NCI-H2081 treated with DMSO at 0.1 percent for 48 hours (cell line): ENCODE results near the gene SPON2.

ENCODE experiments used
- DNase-seq: peaks from one replicate; lab custom pipeline; 2025; lab: John Stamatoyannopoulos, UW

Gene SPON2

GRCh38 chr4:1195109-1195671 lies 22.8 kb upstream of the SPON2 start:
- DNase-seq: no peak

GRCh38 chr4:1194010-1194900 lies 21.9 kb upstream of the SPON2 start:
- DNase-seq: no peak

GRCh38 chr4:1193206-1194009 lies 21.0 kb upstream of the SPON2 start:
- DNase-seq: no peak

GRCh38 chr4:1192493-1193205 lies 20.3 kb upstream of the SPON2 start:
- no peak for DNase-seq

- no peak for DNase-seq
These were observed 19.7 kb upstream of the SPON2 start for GRCh38 chr4:1192091-1192492.

- no peak for DNase-seq
These were observed 19.2 kb upstream of the SPON2 start for GRCh38 chr4:1191621-1192020.

- no peak for DNase-seq
These were observed 14.8 kb upstream of the SPON2 start for GRCh38 chr4:1187182-1187581.

DNA sequence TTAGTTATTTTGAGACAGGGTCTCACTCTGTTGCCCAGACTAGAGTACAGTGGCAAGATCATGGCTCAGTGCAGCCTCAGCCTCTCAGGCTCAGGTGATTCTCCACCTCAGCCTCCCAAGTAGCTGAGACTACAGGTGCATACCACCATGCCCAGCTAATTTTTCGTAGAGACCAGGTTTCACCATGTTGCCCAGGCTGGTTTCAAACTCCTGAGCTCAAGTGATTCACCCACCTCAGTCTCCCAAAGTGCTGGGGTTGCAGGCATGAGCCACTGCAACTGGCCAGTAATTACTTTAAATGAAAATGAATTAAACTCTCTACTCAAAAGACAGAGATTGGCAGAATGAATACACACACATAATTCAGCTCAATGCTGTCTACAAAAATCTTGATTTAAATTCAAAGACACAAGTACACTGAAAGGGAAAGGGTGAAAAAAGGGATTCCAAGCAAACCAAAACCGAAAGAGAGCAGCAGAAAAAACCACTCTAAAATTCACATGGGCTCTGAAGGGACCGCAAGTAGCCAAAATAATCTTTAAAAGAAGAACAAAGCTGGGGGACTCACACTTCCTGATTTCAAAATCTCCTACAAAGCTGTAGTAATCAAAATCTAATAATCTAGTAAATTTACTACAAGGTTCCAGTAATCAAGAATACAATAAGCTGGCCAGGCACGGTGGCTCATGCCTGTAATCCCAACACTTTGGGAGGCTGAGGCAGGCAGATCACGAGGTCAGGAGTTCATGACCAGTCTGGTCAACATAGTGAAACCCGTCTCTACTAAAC lies 11.8 kb upstream of the SPON2 start:
- DNase-seq: no peak

GRCh38 chr4:1182313-1182712 lies 9.9 kb upstream of the SPON2 start:
- no peak for DNase-seq

- DNase-seq: no peak
These were observed 8.3 kb upstream of the SPON2 start for GRCh38 chr4:1180663-1181062.

DNA sequence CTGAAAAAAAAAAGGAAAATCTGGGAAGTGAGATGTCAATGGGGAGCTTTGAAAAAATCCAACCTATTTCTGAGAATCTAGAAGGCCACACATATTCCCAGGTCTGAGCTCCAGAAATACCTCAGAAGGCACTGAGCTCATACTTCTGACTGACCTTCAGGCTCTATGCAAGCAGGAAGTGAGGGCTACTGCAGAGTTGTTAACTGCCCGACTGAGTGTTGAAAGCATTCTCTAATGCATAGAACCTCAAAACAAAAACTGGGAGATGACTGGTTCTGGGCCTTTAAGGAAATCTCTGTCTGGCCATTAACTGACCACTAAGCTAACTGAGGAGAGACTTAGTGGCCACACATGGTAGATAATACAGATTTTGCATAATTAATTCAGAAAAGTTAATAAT lies 7.6 kb upstream of the SPON2 start:
- no peak for DNase-seq

- DNase-seq: no peak
These were observed 6.7 kb upstream of the SPON2 start for GRCh38 chr4:1179089-1179441.

GRCh38 chr4:1178300-1179088 lies 6.1 kb upstream of the SPON2 start:
- DNase-seq: no peak

DNA sequence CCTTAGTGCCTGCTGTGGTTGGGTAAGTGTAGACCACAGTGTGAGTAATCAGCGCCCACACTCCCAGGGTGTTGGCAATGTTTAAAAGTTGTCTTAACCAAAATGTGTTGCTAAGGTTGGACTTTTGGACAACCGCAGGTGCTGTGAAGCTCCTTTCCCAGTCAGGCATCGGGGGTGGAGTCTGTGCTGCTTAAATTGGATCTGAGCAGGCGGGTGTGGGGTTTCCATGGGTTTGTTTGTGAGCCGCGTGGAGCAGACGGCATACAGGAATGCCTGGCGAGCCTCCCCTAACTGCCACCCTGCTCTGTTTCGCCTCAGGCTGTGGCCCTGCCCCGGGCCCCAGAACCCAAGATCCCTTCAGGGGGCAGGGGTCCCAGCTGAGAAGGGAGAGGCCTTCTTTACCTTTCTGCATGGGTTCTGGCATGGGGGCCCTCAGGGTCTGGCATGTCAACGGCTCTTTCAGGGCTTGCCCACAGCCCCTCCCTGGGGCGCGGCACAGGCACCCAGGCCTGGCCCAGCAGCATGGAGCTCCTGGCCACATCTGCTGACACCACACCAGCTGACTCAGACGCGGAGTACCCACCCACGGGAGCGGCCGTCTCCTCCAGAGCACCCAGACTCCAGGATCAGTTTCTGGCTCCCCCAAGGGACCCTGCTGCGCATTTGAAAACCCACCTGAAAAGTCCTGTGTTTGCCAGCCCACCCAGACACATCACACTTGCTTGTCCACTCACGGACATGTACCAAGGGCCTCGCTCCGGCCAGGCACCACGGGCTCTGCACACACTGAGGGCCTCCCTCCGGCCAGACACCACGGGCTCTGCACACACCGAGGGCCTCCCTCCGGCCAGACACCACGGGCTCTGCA lies 5.1 kb upstream of the SPON2 start:
- DNase-seq: no peak

- DNase-seq: no peak
These were observed 4.3 kb upstream of the SPON2 start for GRCh38 chr4:1176398-1177273.

GRCh38 chr4:1175635-1176229 lies 3.3 kb upstream of the SPON2 start:
- DNase-seq: no peak

DNA sequence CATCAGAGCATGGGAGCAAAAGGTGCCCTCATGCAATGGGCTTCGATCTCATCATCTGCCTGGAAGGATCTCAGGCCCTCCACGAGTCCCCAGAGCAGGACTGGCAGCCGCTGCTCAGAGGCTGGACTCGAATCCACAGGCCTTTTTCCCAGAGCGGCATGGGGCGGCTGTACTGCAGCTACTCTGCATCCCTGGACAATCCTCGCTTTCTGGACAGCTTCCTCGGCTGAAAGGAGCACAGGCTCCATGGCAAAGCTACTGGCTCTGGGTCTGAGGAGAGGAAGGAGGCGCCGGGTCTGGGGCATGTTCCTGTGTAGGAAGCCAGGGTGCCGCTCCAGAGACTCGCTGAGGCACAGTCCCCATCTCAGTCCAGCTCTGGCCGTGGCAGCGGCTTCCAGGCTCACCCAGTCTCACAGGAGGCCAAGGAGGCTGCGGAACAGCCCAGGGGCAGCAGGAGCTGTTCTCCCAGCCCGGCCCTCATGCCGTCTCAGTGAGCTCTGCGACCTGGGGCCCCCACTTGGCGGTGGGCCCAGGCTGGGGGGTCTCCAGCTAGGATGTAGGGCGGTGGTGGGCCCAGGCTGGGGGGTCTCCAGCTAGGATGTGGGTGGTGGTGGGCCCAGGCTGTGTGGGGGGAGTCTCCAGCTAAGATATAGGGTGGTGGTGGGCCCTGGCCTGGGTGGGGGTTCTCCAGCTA lies 2.7 kb upstream of the SPON2 start:
- DNase-seq: no peak
